SJCRH30 (cell line): Measurements from ENCODE around the gene CDKN1A. TPM values are rescaled to one million over a fixed set of nuclear protein-coding genes. Genes with fewer than 3 reads are reported as not detected.

Experiments
- DNase-seq, 2 experiments: peaks; one replicate each; pipeline ENCODE4 v3.0.0-alpha.2; 2015 to 2020
- H3K27ac ChIP-seq: fragments of 250-450 bp; sonication (Bioruptor Pico); 2 replicates; pipeline ENCODE4 v1.5.1; 2020; ENCODE audit warnings: mild to moderate bottlenecking, moderate library complexity
- H3K27me3 ChIP-seq: fragments of 250-450 bp; sonication (Bioruptor Pico); 2 replicates; pipeline ENCODE4 v1.5.1; 2020; ENCODE audit warnings: mild to moderate bottlenecking, moderate library complexity
- H3K36me3 ChIP-seq: fragments of 250-450 bp; sonication (Bioruptor Pico); 2 replicates; pipeline ENCODE4 v1.5.1; 2020; ENCODE audit warnings: mild to moderate bottlenecking, moderate library complexity
- H3K4me1 ChIP-seq: fragments of 250-450 bp; sonication (Bioruptor Pico); 2 replicates; pipeline ENCODE4 v1.5.1; 2020; ENCODE audit warnings: mild to moderate bottlenecking, moderate library complexity
- H3K4me3 ChIP-seq: fragments of 250-450 bp; sonication (Bioruptor Pico); 2 replicates; pipeline ENCODE4 v1.5.1; 2020; ENCODE audit warnings: mild to moderate bottlenecking, moderate library complexity
- H3K9me3 ChIP-seq: fragments of 250-450 bp; sonication (Bioruptor Pico); replicated peaks from 2 replicates; pipeline ENCODE4 v1.5.1; 2020; ENCODE audit warnings: mild to moderate bottlenecking, moderate library complexity
- total RNA-seq: library from RNA; depleted of rRNA; stranded (reverse); fragments of >200 nt; shearing (Covaris generic); gene quantifications from 2 replicates; pipeline ENCODE4 v1.2.3, GENCODE V29; 2014

The CDKN1A gene
- total RNA-seq, 1 experiment from 2014 or later = 57.8 TPM

- no peaks in the 10 kb centered on the region for H3K27me3 ChIP-seq
- peak overlapping the region; percentile 86 for H3K27ac ChIP-seq
- peak overlapping the region; percentile 81 for H3K4me3 ChIP-seq
- DNase-seq = peak; percentile 64 to 65
- H3K9me3 ChIP-seq = no peaks in the 10 kb centered on the region
- peaks cover 47% of the 10 kb centered on the region for H3K4me1 ChIP-seq
- H3K36me3 ChIP-seq = peaks cover 3% of the 10 kb centered on the region
These were observed 724 bp downstream of the CDKN1A start for GRCh38 chr6:36679043-36679833.

- Histone ChIP-seq H3K4me1 (peaks cover 28% of the 10 kb centered on the region), H3K27ac (peak overlapping the region; percentile 87), H3K9me3 (no peaks in the 10 kb centered on the region), H3K36me3 (peaks cover 31% of the 10 kb centered on the region), H3K4me3 (no peak overlapping the region), H3K27me3 (no peaks in the 10 kb centered on the region)
- peak; percentile 80 for DNase-seq
These were observed 4.0 kb downstream of the CDKN1A start for GRCh38 chr6:36682328-36683144.

- H3K4me1 ChIP-seq = peaks cover 22% of the 10 kb centered on the region
- H3K27ac ChIP-seq = peak overlapping the region; percentile 87
- no peaks in the 10 kb centered on the region for H3K9me3 ChIP-seq
- H3K27me3 ChIP-seq = no peaks in the 10 kb centered on the region
- no peak overlapping the region for H3K4me3 ChIP-seq
- DNase-seq = no peak
- H3K36me3 ChIP-seq = peaks cover 33% of the 10 kb centered on the region
These were observed 4.7 kb downstream of the CDKN1A start for GRCh38 chr6:36683145-36683655.

- Histone ChIP-seq H3K27me3 (no peaks in the 10 kb centered on the region), H3K27ac (no peak overlapping the region), H3K36me3 (peaks cover 33% of the 10 kb centered on the region), H3K9me3 (no peaks in the 10 kb centered on the region), H3K4me1 (peaks cover 22% of the 10 kb centered on the region), H3K4me3 (no peak overlapping the region)
- no peak for DNase-seq
These were observed 5.3 kb downstream of the CDKN1A start for GRCh38 chr6:36683656-36684446.

GRCh38 chr6:36684447-36684812 is 5.9 kb downstream of the CDKN1A start:
- H3K4me1 ChIP-seq = peaks cover 22% of the 10 kb centered on the region
- no peak overlapping the region for H3K4me3 ChIP-seq
- peaks cover 33% of the 10 kb centered on the region for H3K36me3 ChIP-seq
- H3K27me3 ChIP-seq = no peaks in the 10 kb centered on the region
- DNase-seq = no peak
- H3K27ac ChIP-seq = no peak overlapping the region
- no peaks in the 10 kb centered on the region for H3K9me3 ChIP-seq

GRCh38 chr6:36685166-36685924 is 6.8 kb downstream of the CDKN1A start:
- H3K9me3 ChIP-seq = no peaks in the 10 kb centered on the region
- no peak overlapping the region for H3K4me3 ChIP-seq
- H3K4me1 ChIP-seq = peaks cover 22% of the 10 kb centered on the region
- no peaks in the 10 kb centered on the region for H3K27me3 ChIP-seq
- peaks cover 33% of the 10 kb centered on the region for H3K36me3 ChIP-seq
- no peak for DNase-seq
- no peak overlapping the region for H3K27ac ChIP-seq

- H3K4me1 ChIP-seq = peaks cover 17% of the 10 kb centered on the region
- H3K4me3 ChIP-seq = no peak overlapping the region
- H3K27me3 ChIP-seq = no peaks in the 10 kb centered on the region
- H3K9me3 ChIP-seq = no peaks in the 10 kb centered on the region
- DNase-seq = no peak
- H3K36me3 ChIP-seq = peaks cover 33% of the 10 kb centered on the region
- no peak overlapping the region for H3K27ac ChIP-seq
These were observed 7.6 kb downstream of the CDKN1A start for GRCh38 chr6:36685926-36686667.

- Histone ChIP-seq H3K27me3 (no peaks in the 10 kb centered on the region), H3K4me1 (peaks cover 14% of the 10 kb centered on the region), H3K36me3 (peaks cover 33% of the 10 kb centered on the region), H3K27ac (no peak overlapping the region), H3K9me3 (no peaks in the 10 kb centered on the region), H3K4me3 (no peak overlapping the region)
- DNase-seq = no peak
These were observed 8.4 kb downstream of the CDKN1A start for GRCh38 chr6:36686668-36687513.

GRCh38 chr6:36688063-36688738 is 9.7 kb downstream of the CDKN1A start:
- no peaks in the 10 kb centered on the region for H3K27me3 ChIP-seq
- DNase-seq = no peak
- H3K4me3 ChIP-seq = no peak overlapping the region
- H3K9me3 ChIP-seq = no peaks in the 10 kb centered on the region
- H3K4me1 ChIP-seq = peaks cover 1% of the 10 kb centered on the region
- peaks cover 33% of the 10 kb centered on the region for H3K36me3 ChIP-seq
- no peak overlapping the region for H3K27ac ChIP-seq

GRCh38 chr6:36688739-36689075 is 10.2 kb downstream of the CDKN1A start:
- H3K36me3 ChIP-seq = peaks cover 33% of the 10 kb centered on the region
- no peak for DNase-seq
- H3K9me3 ChIP-seq = no peaks in the 10 kb centered on the region
- no peak overlapping the region for H3K27ac ChIP-seq
- no peaks in the 10 kb centered on the region for H3K4me1 ChIP-seq
- no peaks in the 10 kb centered on the region for H3K27me3 ChIP-seq
- H3K4me3 ChIP-seq = no peak overlapping the region

GRCh38 chr6:36691011-36691410 is 12.5 kb downstream of the CDKN1A start:
- Histone ChIP-seq H3K27me3 (no peaks in the 10 kb centered on the region), H3K9me3 (no peaks in the 10 kb centered on the region), H3K4me3 (no peak overlapping the region), H3K4me1 (no peaks in the 10 kb centered on the region), H3K27ac (no peak overlapping the region), H3K36me3 (peaks cover 15% of the 10 kb centered on the region)
- DNase-seq = no peak

- H3K36me3 ChIP-seq = peaks cover 10% of the 10 kb centered on the region
- H3K4me1 ChIP-seq = no peaks in the 10 kb centered on the region
- no peaks in the 10 kb centered on the region for H3K9me3 ChIP-seq
- no peak overlapping the region for H3K27ac ChIP-seq
- DNase-seq = no peak
- H3K4me3 ChIP-seq = no peak overlapping the region
- H3K27me3 ChIP-seq = no peaks in the 10 kb centered on the region
These were observed 13.1 kb downstream of the CDKN1A start for GRCh38 chr6:36691612-36692011.
